ENCODE measurements around the gene TENT5C.

TENT5C gene

DNA sequence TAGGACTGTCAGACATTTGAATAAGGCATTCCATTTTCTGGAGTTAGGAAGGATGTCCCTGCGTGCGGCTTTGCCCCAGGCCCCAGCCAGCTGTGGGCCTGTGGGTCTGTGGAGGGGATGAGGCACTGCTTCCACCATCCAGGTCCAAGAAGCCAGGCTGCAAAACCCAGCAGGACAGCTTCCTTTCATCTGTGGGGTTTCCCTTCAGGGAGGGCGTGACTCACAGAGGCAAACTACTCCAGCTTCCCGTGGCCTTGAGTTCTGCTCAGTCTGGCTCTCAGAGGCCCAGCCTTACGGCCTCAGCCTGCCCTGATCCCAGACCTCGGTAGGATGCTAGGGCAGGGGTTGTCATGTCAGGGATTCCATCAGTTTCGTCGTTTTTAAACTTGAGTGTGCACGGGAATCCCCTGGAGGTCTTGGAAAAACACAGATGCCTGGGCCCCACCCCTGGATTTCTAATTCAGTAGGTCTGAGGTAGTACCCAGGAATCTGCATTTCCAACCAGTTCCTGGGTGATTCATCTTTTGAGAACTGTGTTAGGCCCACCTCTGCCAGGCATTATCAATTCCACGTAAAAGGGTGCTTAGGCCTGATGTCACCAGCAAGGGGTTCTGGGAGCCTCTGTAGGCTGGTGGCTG lies 32.3 kb upstream of the TENT5C start:
- no peak for DNase-seq

DNA sequence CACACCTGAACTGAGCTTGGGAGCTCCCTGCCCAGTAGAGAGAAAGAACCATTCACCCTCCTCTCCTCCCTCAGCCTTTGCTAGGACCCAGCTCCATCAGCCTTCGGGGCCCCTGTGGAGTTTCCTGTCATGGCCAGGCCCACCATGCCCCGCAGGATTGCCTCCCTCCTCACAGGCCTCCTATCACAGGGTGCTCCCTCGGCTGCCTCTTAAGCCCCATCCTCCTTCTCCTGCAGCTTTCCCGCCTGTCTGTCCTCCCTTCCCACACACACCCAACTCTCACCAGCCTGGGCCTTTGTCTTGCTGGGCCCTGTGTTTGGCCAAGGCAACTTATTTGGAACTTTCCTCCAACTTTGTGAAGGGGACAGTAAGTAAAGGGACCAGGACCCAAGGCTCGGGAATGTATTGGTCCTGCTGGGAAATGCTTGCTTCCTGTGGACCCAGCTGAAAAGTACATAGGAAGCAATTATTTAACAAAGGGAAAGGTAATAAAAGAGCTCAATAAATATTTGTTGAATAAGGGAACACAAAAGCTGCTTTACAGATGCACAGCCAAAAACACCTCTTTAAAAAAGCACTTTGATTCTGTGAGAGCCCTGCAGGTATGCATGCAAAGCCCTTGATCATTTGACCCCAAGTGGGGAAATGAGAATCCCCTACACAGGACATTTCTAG lies 31.6 kb upstream of the TENT5C start:
- DNase-seq, result no peak

DNA sequence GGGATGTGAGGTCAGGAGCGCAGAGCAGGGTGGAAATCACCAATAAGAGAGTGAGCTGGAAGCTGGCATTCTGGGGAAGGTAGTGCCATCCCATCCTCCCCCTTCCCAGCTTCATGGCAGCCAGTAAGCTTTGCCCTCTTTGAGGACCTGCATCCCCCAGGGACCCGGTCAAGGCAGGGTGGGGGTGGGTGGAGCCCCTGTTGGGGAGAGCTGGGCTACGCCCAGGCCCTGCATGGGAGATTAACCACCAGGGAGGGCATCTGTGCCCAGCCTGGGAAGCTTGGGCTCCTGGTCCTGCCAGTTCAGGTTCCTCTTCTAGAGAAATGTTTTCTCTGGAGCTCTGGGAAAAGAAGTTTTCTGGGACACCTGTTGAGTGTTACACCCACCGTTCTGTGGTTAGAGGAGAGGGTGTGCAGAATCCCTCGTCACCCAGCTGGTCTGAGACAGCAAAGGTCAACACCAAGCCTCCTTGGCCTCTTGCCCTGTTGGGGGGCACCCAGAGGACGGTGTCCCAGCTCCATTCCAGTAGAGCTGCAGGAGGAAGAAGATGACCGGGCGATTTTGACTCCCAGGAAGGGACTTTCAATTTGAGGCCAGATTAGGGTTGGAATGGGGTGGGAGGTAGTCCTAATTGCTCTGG lies 30.1 kb upstream of the TENT5C start:
- no peak for DNase-seq

DNA sequence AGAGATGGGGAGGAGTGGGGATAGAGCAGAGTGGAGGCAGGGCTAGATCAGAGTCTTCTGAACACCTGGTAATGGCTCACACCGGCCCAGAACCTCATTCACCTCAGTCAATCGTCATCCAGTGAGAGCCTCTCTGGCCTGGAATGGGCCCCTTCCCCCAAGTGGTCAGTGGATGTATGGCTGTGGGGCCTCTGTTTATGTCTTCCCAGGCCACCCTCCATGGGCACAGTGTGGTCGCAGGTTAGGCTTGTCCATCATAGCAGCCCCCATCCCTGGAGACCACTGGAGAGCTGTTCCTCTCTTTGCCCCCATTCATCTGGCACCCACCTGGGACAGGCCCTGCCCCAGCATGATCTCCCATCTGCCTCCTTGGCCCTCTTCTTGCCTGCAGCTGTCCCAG lies 29.6 kb upstream of the TENT5C start:
- DNase-seq, result no peak

DNA sequence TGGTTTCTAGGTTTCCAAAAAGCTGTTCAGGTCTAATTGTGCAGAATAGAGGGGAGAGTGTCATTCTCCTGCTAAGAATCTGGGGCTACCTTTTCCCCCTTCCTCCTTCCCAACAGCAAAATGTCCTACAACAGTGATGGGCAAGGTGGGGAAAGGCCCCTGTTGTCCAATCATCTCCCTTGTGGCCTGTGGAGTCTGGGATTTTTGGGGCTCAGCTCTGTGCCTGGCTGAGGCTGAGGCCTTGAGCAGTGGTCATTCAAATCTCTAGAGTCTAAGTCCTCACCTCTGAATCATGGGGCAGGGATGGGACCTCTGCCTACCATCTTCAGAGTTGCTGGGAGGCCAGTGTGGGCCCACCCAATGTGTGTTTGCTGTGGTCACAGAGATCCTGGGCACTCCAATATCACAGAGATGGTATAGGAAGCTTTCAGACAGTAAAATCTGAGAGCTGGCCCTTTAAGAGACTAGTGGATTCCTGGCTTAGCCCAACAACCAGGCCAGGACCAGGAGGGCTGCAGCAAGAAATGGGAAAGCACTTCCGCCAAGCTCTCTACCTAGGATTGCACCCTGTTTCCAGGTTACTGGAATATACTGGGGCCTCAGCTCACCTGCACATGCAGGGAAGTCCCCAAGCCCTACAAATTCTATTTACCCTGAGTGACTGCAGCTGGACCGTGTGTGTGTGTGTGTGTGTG lies 28.5 kb upstream of the TENT5C start:
- no peak for DNase-seq

DNA sequence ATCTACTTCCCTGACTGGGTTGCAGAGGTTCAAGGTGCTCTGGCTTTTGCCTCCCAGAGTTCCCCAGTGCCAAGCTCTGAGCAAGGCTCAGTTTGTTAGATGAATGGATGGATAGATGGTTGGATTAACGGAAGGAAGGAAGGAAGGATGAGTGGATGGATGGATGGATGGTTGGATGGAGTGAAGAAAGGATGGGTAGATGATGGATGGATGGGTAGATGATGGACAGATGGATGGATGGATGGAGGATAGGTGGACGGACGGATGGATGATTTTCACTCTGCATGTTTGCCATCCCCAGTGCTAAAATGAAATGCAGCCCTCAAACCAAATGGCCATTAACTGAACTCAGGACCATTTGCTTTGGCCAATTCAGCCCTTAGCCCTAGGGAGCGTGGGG lies 27.4 kb upstream of the TENT5C start:
- DNase-seq, result no peak

DNA sequence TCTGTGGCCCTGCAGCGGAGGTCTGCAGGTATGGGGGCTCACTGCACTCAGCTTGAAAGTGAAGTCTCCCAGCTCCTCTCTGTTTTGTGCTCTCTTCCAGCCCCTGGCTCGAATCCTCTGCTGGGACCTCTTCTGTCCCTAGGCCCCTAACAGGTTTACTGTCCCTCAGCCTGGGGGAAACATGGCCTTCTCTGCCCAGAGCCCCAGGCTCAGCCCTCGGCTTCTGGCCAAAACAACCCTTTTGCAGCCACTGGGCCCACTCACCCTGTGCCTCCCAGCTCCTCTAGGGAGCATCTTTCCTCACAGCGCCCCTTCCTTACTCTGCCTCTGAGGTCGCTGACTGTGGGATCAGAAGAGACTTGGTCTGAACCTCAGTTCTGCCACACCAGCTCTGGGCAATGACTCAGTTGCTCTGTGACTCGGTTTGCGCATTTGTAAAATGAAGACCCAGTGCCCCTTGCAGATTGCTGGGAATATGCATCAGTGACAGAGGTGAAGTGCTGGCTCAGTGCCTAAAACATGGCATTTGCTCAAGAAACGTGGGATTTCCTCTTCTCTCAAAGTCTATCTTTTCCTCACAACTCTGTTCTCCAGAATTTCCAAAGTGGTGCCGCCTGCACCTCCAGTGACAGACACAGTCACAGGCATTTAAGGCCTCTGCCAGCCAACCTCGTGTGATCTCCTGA lies 26.5 kb upstream of the TENT5C start:
- DNase-seq, result no peak

DNA sequence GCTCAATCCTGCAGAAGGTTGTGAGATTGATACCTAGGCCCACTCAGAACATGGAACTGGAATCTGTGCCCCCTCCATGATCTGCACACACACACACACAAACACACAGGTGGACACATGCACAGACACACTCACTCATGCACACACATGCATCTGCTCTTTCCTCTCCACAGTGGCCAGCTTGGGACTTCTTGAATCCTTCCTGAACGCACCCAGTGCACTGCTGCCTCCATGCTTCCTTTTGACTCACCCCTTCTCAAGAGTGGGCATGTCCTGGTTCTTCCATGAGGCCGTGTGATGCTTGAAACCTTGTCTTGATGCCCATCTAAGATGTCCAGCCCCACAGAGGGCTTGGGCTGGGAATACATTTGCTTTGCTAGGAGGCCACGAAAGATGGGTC lies 25.4 kb upstream of the TENT5C start:
- no peak for DNase-seq

DNA sequence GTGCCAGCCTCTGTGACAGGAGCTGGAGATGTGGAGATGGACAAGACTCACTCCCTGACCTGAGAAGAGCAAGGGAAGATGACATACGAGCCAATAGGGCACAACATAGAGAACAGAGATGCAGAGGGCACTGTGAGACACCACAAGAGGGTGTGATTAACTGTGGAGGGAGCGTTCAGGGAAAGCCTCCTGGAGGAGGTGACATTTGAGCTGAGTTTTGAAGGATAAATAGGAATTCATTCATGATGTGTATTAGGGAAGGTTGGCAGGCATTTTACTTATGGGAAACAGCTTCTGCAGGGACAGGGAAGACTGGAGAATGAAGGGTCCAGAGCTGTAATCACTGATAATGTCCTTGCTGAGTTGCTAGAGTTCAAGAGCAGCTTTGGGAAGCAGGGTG lies 25.0 kb upstream of the TENT5C start:
- no peak for DNase-seq

DNA sequence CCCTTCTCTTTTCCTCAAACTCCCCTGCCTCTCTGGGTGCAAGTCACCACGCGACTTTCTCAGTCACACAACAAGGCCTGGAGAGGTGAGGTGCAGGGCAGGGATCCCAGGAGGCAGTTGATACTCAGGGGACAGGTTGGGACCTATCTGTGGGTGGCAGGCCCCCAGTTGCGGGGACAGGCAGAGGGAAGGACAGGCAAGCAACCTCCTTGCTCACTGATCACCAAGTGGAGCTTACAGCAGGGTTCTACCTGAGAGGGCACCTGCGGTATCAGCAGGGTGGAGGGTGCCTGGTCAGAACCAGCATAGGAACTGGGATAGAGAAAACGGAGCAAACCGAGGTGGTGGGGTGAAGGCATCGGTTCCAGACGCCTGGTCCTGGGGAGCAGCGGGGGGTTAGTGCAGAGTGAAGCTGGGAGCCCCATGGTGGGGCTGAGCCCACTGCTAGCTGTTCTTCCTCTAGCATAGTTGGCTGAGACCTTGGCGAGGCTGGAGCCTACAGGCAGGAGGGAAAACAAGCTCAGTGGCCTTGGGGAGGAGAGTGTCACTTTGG lies 24.4 kb upstream of the TENT5C start:
- DNase-seq, result no peak

DNA sequence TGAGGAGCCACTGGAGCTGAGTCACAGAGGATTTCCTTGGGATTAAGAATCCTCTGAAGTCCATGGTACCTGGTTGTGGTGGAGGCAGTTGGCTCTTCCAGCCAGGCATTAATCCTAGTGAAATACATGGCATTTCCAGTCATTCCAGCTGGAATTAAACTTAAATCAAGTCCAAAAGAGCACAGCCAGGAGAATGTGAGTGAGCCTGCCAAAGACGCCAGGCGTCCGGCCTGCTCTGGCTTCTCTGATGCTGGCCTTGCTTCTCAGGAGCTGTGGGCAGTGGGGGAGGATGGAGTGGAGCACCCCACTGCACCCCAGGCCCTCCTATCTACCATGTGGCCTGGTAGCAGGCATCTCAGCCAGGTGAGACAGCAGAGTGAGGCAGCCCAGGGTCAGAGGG lies 23.4 kb upstream of the TENT5C start:
- DNase-seq, result no peak

DNA sequence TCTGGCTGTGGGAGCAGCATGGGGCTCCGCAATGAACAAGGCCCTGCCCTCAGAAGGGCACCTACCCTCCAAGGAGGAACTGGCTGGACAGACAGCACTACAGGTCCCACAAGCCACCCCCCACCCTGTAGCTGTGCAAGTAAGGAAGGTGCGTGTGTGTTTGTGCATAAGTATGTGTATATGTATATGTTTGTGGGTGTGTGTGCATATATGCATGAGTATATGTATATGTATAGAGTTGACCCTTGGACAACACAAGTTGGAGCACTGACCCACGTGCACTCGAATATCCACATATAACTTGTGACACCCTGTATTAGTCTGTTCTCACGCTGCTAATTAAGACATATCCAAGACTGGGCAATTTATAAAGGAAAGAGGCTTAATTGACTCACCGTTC lies 22.6 kb upstream of the TENT5C start:
- DNase-seq, result no peak

DNA sequence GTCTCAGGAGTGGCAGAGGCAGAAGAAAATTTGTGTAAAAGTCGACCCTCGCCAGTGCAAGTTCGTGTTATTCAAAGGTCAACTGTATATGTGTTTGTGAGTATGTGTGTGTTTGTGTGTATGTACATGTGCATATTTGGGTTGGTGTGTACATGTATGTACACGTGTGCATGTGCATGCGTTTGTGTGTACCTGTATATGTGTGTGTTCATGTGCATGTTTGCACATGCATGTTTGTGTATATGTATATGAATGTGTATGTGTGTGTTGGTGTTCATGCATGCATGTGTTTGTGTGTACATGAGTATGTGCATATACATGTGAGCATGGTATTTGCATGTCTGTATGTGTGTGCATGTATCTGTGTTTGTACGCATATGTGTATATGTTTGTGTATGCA lies 21.7 kb upstream of the TENT5C start:
- no peak for DNase-seq

DNA sequence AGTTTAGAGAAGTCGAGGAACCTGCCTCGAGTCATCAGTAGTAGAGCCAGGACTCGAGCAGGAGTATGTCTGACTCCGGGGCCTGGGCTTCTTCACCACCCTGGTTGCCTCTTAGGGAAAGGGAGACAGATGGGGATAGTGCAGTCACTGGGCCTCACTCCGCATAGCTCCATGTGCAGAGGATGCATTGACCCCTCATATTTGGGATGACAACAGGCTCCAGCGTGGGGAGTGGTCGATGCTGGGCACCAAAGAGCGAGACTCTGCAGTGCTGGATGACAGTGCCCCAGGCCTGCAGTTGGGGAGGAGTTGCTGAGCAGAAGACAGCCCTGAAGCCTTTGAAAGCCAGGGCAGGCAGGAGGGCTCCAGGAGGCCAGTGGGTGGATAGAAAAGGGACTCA lies 20.8 kb upstream of the TENT5C start:
- no peak for DNase-seq

DNA sequence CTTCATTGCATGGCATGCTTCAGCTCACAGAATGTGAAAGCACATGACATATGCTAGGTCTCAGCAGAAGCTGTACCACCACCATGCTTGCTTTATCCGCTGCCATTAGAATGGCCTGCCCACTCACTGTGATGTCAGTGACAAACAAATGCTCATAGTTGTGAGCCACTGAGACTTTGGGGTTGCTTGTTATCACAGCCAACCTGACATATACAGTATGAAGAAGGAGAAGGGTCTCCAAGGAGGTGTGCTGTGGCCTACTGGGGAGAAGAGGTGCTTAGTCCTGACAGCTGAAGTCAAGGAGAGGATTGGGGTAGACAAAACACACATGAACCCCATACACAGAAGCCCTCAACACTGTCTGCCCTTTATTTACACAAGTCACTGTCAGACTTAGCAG lies 19.5 kb upstream of the TENT5C start:
- no peak for DNase-seq

DNA sequence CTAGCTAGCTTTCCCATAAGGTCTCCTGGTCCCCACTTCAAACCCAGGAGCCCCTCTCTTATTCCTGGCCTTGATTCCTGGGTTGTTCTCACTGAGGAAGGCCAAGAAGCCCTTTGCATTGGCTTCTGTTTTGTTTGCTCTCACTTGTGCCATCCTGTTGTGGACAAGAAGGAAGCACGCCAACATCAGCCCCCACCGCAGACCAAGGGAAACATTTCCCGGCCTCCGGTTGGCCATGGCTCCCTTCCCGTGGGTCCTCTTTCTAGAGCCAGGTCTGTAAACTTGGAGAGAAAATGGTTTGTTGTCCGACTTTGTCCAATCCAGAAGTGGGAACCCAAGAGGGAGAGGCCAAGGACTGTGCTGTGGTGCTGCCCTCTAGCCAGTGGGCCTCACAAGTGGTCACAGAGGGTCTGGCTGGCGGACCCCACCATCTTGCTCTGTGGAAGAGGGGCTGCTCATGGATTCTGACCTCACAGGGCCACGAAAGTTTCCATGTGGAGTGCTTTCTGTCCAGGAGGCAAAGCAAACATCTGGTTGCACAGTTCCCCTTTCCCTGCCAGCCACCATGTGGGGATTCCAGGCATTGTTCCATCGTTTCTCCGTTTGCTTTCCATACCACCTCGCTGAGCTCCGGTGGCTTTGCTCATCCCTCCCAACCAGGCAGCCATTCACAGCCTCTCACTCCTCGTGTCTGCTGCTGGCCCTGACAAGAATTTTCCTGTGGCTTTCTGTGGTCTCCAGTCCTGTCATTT lies 18.9 kb upstream of the TENT5C start:
- no peak for DNase-seq

DNA sequence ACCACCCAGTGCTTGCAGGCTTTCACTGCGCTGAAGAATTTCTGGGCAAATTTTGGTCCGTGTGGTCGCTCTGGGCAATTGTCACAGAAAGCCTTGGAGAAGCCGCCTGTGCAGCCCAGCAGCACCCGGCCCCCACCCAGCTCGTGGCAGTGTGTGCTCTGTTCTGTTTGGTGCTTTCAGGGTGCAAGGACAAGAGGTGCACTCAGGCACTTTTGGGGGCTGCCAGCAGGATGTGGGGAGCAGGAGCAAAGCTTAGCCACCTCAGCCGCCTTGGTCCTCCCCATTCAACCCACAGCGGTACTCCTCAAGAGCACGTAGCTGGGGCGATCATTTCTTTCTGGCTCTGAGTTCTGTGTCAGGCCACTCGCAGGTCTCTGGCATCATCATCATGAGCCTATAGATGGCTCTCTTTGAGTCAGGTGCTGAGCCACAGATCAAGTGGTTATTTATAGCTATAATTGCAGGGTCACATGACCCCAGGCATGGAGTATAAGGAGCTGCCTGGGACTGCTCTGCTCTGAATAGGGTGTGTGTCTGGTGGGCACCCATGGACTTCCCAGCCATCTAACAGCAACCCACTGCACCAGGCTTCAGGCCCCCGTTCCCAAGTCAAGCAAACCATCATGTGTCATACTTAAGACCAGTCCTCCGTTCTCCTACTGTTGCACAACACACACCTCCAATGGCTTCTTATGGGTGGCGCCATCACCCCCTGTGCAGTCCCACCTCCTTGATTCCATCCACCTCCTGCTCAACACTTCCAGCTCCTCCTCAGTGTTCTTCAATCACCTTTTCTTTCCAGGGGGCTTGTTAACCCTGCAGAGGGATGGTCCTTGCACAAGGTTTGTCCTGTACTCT lies 18.1 kb upstream of the TENT5C start:
- no peak for DNase-seq

DNA sequence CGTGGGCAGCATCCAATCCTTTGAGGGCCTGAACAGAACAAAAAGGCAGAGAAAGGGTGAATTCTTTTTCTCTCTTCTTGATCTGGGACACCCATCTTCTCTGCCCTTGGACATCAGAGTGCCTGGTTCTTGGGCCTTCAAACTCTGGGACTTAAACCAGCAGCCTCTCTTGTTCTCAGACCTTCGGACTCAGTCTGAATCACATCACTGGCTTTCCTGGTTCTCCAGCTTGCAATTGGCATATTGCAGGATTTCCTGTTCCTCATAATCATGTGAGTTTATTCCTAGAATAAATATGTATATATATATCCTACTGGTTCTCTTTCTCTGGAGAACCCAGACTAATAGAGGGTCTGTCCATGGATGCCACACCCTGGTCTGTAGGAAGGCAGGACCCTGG lies 16.3 kb upstream of the TENT5C start:
- no peak for DNase-seq

DNA sequence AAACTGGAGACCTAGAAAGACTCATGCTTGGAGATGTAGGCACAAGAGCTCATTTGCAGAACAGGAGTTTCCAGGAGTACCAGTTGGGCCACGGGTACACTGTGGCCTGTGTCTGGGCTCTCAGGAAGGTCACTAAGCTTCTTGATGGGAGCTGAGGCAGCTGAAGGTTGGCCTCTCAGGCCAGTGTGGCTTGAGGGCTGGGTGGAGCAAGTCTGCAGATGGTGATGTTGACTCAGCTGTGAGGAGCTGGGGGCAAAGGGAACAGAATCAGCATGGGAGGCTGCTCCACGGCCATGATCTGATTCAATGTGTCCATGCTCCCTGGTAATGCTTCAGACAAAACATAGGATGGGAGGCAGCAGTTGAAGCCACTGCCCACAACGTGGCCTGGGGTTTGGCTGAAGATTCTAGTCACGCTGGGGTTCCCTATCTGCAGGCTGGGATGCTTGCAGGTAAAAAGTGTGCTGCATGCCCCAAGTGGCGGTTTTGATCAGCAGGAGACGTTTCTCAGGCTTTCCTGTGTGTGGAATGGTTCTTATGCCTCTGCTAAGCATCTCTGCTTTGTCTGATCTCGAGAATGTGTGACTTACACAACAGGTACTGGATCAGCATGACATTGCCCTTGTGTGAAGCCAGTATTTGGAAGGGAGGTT lies 15.4 kb upstream of the TENT5C start:
- no peak for DNase-seq

DNA sequence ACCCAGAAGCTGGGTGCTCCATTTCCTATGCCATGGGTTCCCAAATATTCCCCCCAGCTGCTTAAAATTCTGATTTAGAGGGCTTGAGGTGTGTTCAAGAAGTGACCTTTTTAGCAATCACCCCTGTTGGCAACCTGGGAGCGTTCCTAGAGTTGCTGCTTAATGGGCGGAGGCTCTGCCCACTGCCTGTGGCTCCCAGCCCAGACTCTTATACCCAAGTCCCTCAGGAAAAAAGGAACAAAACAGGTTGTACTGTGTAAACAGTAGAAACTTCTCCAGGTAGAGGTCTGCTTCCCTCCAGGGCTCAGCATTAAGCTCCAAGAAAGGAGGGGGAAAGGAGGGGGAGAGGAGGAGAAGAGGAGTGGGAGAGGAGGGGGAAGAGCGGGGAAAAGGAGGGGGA lies 14.6 kb upstream of the TENT5C start:
- DNase-seq, result no peak

DNA sequence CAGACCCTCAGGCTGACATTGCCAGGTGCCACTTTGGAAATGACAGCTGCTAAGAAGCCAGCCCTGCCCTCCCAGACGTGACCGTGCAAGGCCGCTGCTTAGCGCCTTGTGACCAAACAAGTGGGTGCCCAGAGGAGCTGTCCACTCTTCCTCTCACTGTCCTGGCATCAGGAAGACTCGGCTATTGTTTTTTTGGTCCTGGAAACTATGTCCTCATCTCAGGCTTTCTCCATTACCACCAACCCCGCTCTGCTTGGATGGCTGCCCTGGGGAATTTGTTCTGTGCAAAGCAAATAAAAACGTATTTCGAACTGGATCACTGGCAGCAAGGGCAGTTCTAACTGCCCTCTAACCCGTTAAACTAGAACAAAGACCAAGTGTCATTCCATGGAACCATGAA lies 13.7 kb upstream of the TENT5C start:
- DNase-seq, result no peak
